Breast epithelium (tissue), 4 donors: ENCODE measurements around the gene HDAC4. TPM values are rescaled to one million over a fixed set of nuclear protein-coding genes. Genes with fewer than 3 reads are reported as not detected.

ENCODE experiments used
- DNase-seq, 2 donors: peaks; one replicate each; pipeline ENCODE4 v3.0.0-alpha.2; 2019; ENCODE audit warnings: low spot score in 2 of 2
- H3K27ac ChIP-seq, 2 donors: fragments of 200-600 bp; sonication (generic) in 1 of 2; one replicate each; pipeline ENCODE4 v1.5.1; 2016 to 2019; ENCODE audit warnings: mild to moderate bottlenecking in 1 of 2
- H3K27me3 ChIP-seq, 2 donors: fragments of 200-600 bp; sonication (generic) in 1 of 2; one replicate each; pipeline versions ENCODE4 v1.5.1 to v1.6.0; 2017 to 2019; ENCODE audit warnings: control low read depth in 1 of 2, mild to moderate bottlenecking in 1 of 2
- H3K36me3 ChIP-seq: fragments of 200-600 bp; one replicate; pipeline ENCODE4 v1.5.1; 2019
- H3K4me1 ChIP-seq, 2 donors: fragments of 200-600 bp; sonication (generic); one replicate each; pipeline ENCODE4 v1.5.1; 2016 to 2019; ENCODE audit warnings: control low read depth in 1 of 2
- H3K4me3 ChIP-seq, 3 donors: fragments of 200-600 bp; sonication (generic); 1 replicate in 2 of 3; 2 replicates in 1 of 3; pipeline ENCODE4 v1.5.1; 2016 to 2019; ENCODE audit warnings: mild to moderate bottlenecking in 3 of 3, moderate library complexity in 2 of 3
- H3K9me3 ChIP-seq, 2 donors: fragments of 200-600 bp; sonication (generic) in 1 of 2; one replicate each; pipeline ENCODE4 v1.5.1; 2016 to 2019; ENCODE audit warnings: control low read depth in 1 of 2
- POLR2A ChIP-seq: fragments of 450-650 bp; IDR thresholded peaks from one replicate; pipeline ENCODE4 v1.6.1; 2016; ENCODE audit warnings: antibody characterized with exemption, mild to moderate bottlenecking, moderate library complexity
- POLR2AphosphoS5 ChIP-seq, 3 donors: sonication (generic); formaldehyde crosslinking; IDR thresholded peaks; one replicate each; pipeline ENCODE4 v1.6.1; 2017; ENCODE audit warnings: antibody characterized with exemption in 3 of 3
- intact Hi-C: fragments of 100-400 bp; cut with DNase I; formaldehyde crosslinking; loops from one replicate; pipeline ENCODE4 v1.15.1; 2023; ENCODE audit warnings: low total_unique reads
- total RNA-seq, 3 donors: library from RNA; depleted of rRNA; stranded (reverse); fragments of >200 nt; gene quantifications; one replicate each; pipeline ENCODE4 v1.1.0, GENCODE V29; 2016
- TF ChIP-seq, protein P1 (sequence below), 3 donors: fragments of 450-650 bp; IDR thresholded peaks; one replicate each; pipeline ENCODE4 v1.5.1; 2016 to 2017; ENCODE audit warnings: antibody characterized with exemption in 3 of 3, mild to moderate bottlenecking in 3 of 3, moderate library complexity in 3 of 3

HDAC4 gene
- total RNA-seq, 3 donors from 2014 or later: 20.3 to 36.0 (median 32.8) TPM

DNA sequence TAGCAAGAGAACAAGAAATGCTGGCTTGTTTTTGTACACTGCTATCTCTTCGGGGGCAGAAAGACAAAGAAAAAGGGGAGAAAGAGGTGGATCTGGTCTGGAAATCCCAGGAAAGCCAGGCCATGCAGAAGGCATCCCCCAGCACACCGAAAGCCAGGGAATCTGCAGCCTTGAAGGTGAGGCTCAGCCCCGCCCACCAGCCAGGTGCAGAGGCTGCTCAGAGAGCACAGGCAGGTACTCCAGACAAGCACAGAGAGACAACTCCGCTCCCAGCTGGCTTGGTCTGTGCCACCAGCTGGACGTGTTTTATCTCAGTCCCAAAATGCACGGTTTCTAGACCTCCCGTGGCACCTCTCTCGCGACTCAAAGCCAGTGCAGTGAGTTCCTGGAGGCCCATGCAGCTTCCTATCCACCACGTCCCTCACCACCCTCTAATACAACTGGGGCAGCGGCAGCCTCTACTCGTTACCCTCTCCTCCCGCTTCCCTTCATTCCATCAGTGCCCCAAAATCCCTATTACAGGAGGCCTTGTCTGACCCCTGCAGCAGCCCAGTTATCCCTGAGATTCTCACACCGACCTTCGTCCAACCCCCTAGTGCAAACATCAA lies 62.8 kb downstream of the HDAC4 start:
- Histone ChIP-seq H3K27ac (no peak overlapping the region), H3K36me3 (no peaks in the 10 kb centered on the region), H3K4me1 (no peaks in the 10 kb centered on the region), H3K9me3 (no peaks in the 10 kb centered on the region), H3K4me3 (no peak overlapping the region), H3K27me3 (no peaks in the 10 kb centered on the region)
- DNase-seq: no peak
- TF ChIP-seq, protein P1, sequence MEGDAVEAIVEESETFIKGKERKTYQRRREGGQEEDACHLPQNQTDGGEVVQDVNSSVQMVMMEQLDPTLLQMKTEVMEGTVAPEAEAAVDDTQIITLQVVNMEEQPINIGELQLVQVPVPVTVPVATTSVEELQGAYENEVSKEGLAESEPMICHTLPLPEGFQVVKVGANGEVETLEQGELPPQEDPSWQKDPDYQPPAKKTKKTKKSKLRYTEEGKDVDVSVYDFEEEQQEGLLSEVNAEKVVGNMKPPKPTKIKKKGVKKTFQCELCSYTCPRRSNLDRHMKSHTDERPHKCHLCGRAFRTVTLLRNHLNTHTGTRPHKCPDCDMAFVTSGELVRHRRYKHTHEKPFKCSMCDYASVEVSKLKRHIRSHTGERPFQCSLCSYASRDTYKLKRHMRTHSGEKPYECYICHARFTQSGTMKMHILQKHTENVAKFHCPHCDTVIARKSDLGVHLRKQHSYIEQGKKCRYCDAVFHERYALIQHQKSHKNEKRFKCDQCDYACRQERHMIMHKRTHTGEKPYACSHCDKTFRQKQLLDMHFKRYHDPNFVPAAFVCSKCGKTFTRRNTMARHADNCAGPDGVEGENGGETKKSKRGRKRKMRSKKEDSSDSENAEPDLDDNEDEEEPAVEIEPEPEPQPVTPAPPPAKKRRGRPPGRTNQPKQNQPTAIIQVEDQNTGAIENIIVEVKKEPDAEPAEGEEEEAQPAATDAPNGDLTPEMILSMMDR (IDR thresholded peaks at IDR 0.05): no peak
- TF ChIP-seq POLR2A: no peak
- no peak for TF ChIP-seq POLR2AphosphoS5 (IDR thresholded peaks at IDR 0.05)
- intact Hi-C loops: loop anchor here (5.0 kb wide), 2 partner anchors 41 to 429 kb away; no protein-coding TSS in a partner anchor

DNA sequence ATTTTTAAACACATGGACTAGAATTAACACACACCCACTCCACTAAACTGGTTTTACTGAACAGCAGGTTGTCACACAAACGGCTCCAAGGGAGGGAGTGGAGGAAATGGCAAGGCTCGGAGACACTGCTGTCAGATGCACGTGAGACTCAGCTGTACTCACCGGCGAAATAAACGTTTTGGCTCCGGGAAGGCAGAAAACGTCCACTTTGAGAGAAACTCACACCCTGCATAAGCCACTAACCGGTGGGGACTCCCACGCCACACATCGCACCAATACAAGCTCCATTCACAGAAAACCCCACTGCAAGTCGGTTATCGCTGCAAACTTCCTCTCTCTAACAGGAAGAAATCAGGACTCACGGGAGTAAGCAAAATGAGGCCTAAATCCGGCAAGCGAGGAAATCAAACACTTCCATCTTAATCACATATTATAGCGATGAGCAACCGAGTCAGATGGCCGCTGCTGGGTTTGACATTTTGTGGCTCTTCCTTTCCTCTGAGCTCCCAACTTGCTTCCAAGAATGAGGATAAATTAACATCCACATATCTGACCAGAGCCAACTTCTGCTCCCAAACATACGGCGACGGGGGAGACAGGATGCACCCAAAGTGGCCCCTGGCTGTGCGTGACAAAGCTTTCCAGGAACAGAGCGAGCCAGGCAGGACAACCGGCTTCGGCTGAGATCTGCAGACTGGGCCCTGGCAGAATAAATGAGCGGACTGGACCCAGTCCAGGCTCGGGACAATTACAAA lies 63.5 kb downstream of the HDAC4 start:
- Histone ChIP-seq H3K27me3 (no peaks in the 10 kb centered on the region), H3K27ac (no peak overlapping the region), H3K4me1 (no peaks in the 10 kb centered on the region), H3K9me3 (no peaks in the 10 kb centered on the region), H3K36me3 (no peaks in the 10 kb centered on the region), H3K4me3 (no peak overlapping the region)
- TF ChIP-seq, protein P1 (IDR thresholded peaks at IDR 0.05): no peak
- no peak for TF ChIP-seq POLR2AphosphoS5 (IDR thresholded peaks at IDR 0.05)
- TF ChIP-seq POLR2A: no peak
- intact Hi-C loops: loop anchor here (5.0 kb wide), 2 partner anchors 40 to 430 kb away; no protein-coding TSS in a partner anchor
- no peak for DNase-seq

DNA sequence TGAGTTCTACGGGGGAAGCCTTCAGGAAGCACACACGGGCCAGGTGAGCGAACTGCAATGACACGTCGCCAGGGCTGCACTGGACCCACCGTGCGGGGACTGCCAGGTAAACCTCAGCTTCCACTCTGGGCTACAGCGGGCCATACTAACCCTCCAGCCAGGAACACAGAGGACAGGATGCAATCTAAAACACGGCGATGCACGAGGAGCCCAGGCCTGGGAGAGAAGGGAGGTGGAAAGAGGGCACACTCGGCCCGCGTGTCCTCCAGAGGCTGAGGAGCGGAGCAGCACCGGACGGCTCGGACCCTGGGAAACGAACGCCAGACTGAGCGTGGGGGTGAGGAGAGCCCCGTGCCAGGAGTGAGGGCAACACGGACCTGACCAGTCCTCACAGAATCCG lies 69.3 kb downstream of the HDAC4 start:
- intact Hi-C loops: no loop called here
- no peaks in the 10 kb centered on the region for H3K9me3 ChIP-seq
- H3K4me3 ChIP-seq: no peak overlapping the region
- no peak for DNase-seq
- H3K27ac ChIP-seq: no peak overlapping the region
- H3K4me1 ChIP-seq: peaks cover 0 to 13% of the 10 kb centered on the region in 2 donors
- TF ChIP-seq POLR2A (no peak), POLR2AphosphoS5 (IDR thresholded peaks at IDR 0.05) (no peak)
- TF ChIP-seq, protein P1 (IDR thresholded peaks at IDR 0.05): no peak
- H3K36me3 ChIP-seq: no peaks in the 10 kb centered on the region
- H3K27me3 ChIP-seq: no peaks in the 10 kb centered on the region

DNA sequence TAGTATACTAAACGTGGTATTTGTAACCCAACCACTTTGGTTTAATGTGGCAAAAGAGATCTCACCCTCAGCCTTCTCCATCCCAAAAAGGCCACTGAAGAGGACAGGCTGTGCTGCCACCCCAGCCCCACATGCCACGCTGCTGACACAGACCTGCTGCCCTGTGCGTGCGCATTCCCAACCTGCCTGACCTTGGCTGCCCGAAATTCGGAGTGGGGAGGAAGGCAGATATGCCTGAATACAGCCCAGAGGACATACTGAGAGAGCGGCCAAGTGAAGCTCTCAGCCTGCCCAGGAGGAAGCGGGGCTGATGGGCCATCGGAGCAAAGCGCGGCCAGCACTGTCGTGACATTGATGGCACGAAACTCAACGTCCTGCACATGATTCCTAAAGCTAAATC lies 70.0 kb downstream of the HDAC4 start:
- H3K36me3 ChIP-seq: no peaks in the 10 kb centered on the region
- no peak for TF ChIP-seq POLR2A
- H3K4me3 ChIP-seq: no peak overlapping the region
- peaks cover 0 to 13% of the 10 kb centered on the region in 2 donors for H3K4me1 ChIP-seq
- no peak overlapping the region for H3K27ac ChIP-seq
- intact Hi-C loops: no loop called here
- H3K27me3 ChIP-seq: no peaks in the 10 kb centered on the region
- H3K9me3 ChIP-seq: no peaks in the 10 kb centered on the region
- no peak for DNase-seq

DNA sequence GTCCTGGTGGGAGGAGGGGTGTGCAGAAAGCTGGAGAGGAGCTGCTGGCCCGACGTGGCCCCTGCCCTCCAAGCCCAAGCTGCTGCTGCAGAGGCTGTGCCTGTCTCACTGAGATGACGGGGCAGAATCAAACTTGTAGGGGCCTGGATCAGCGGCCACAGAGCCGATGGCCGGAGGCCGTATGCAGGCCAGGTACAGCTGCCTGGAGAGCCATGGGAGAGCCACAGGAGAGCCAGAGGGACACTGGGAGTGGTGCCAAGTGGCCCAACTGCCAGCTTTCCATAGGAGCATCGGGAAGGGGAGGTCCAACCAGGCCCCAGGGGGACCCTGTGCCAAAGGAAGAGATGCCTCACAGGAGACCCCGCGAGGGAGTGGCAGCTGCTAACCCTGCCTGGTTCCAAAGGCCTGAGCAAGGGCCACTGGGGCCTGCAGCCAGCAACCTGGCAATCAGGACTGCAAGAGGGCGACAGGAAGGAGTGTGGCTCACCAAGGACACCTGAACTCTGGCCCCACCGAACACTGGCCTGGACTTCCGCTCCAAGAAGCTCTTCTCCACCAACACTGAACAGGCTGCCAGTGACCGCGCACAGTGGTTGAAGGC lies 70.7 kb downstream of the HDAC4 start:
- intact Hi-C loops: no loop called here
- Histone ChIP-seq H3K9me3 (no peaks in the 10 kb centered on the region), H3K27ac (peak overlapping the region in 1 of 2 donors; percentile 80), H3K36me3 (no peaks in the 10 kb centered on the region), H3K27me3 (no peaks in the 10 kb centered on the region), H3K4me1 (peaks cover 0 to 13% of the 10 kb centered on the region in 2 donors), H3K4me3 (no peak overlapping the region)
- DNase-seq: no peak
- TF ChIP-seq, protein P1 (IDR thresholded peaks at IDR 0.05): no peak
- no peak for TF ChIP-seq POLR2A
- TF ChIP-seq POLR2AphosphoS5 (IDR thresholded peaks at IDR 0.05): no peak
